Measurements from ENCODE around the gene EDEM2. TPM values are rescaled to one million over a fixed set of nuclear protein-coding genes. Genes with fewer than 3 reads are reported as not detected.

EDEM2 gene
- total and polyA plus RNA-seq, 2 of the 4 experiments (the other 2 are of a cell fraction) = 19.0 to 27.4 TPM

GRCh38 chr20:35084998-35085397 is 62.1 kb downstream of the EDEM2 start:
- H3K27ac ChIP-seq (ENCODE audit: insufficient read depth, low read length) = no peak overlapping the region
- peaks cover 90% of the 10 kb centered on the region for H4K20me1 ChIP-seq (ENCODE audit: insufficient read depth, low read length)
- no peak overlapping the region for H3K56ac ChIP-seq (ENCODE audit: extremely low read depth, insufficient read depth, low read length)
- H3K9ac ChIP-seq (ENCODE audit: low read depth, low read length) = no peak overlapping the region
- no peak overlapping the region for H3K18ac ChIP-seq (ENCODE audit: low read depth, low read length)
- H3K4me2 ChIP-seq (ENCODE audit: low read depth, low read length) = no peak overlapping the region
- no peak overlapping the region for H3K4me3 ChIP-seq (ENCODE audit: insufficient read depth, low read depth, low read length)
- ATAC-seq (ENCODE audit: low read depth) (no peak), DNase-seq (no peak)
- H4K8ac ChIP-seq (ENCODE audit: low read depth in 2 of 2, low read length in 2 of 2) = no peak overlapping the region
- peaks cover 5% of the 10 kb centered on the region; the same call in 1 of the 2 replicates for H3K4me1 ChIP-seq (ENCODE audit: control insufficient read depth, insufficient read depth, low read length)
- POLR2A ChIA-PET (ENCODE audit: unreplicated experiment) = no interaction called here
- no peak overlapping the region for H4K91ac ChIP-seq (ENCODE audit: insufficient read depth, low read depth, low read length)
- H3K4ac ChIP-seq (ENCODE audit: low read depth, low read length) = no peak overlapping the region
- no peaks in the 10 kb centered on the region for H3K27me3 ChIP-seq (ENCODE audit: control insufficient read depth, insufficient read depth, low read length)
- H3K14ac ChIP-seq (replicated peaks; ENCODE audit: low read depth, low read length) = no peak overlapping the region
- peaks cover 0 to 69% of the 10 kb centered on the region in 2 experiments; a peak in 3 of 4 replicates for H3K79me1 ChIP-seq (ENCODE audit: low read depth in 1 of 2, low read length in 2 of 2)
- no peak for TF ChIP-seq CEBPB (IDR thresholded peaks at IDR 0.05; ENCODE audit: low read depth, low read length)
- no peak for TF ChIP-seq RFX5 (IDR thresholded peaks at IDR 0.05; ENCODE audit: low read depth, low read length)
- no peak for TF ChIP-seq CTCF (conservative IDR thresholded peaks at IDR 0.05; ENCODE audit: low read depth, low read length)
- TF ChIP-seq MXI1 (IDR thresholded peaks at IDR 0.05; ENCODE audit: borderline replicate concordance, low read depth, low read length) = no peak
- TF ChIP-seq MAFK (IDR thresholded peaks at IDR 0.05; ENCODE audit: low read depth, low read length) = no peak
- no peak for TF ChIP-seq MAZ (IDR thresholded peaks at IDR 0.05; ENCODE audit: borderline replicate concordance, low read depth, low read length)
- no peak for TF ChIP-seq RAD21 (IDR thresholded peaks at IDR 0.05; ENCODE audit: low read length)
- no peak for TF ChIP-seq ELK1 (IDR thresholded peaks at IDR 0.05; ENCODE audit: borderline replicate concordance, low read depth, low read length)
- TF ChIP-seq BHLHE40 (IDR thresholded peaks at IDR 0.05; ENCODE audit: low read depth, low read length) = no peak
- TF ChIP-seq SMC3 (IDR thresholded peaks at IDR 0.05; ENCODE audit: low read depth, low read length) = no peak
- no peak for TF ChIP-seq NFE2L2 (IDR thresholded peaks at IDR 0.05; ENCODE audit: low read depth, low read length)
- CTCF ChIA-PET = interaction anchor here (0.7 kb wide), 1 partner anchor 210 kb away, joined by 3 read pairs; no protein-coding TSS in a partner anchor
- no peak overlapping the region for H2AK9ac ChIP-seq (replicated peaks; ENCODE audit: low read depth, low read length, poor library complexity)
- no peak overlapping the region for H4K5ac ChIP-seq (ENCODE audit: low read depth, low read length)
- no peak overlapping the region for H2AK5ac ChIP-seq (ENCODE audit: low read depth, low read length)
- WGBS, 2 experiments (ENCODE audit: extremely low coverage in 2 of 2, insufficient read length in 1 of 2) = no CpG with 5 or more reads among the region's 3 CpGs
- H3K9me1 ChIP-seq (ENCODE audit: insufficient read depth, low read length) = peaks cover 9% of the 10 kb centered on the region
- dilution Hi-C loops (cut with HindIII; ENCODE audit: low sequenced_read_pairs, unreplicated experiment) = no loop called here
- H2BK5ac ChIP-seq (ENCODE audit: low read depth, low read length, poor library complexity, severe bottlenecking) = no peak overlapping the region
- intact Hi-C loops (cut with micrococcal nuclease) = loop anchor here (5.0 kb wide), 1 partner anchor 43 kb away; no protein-coding TSS in a partner anchor
- BruUV-seq (replicated peaks) = no TSS peak
- in situ Hi-C loops (cut with MboI; ENCODE audit: low sequenced_read_pairs) = no loop called here
- peaks cover 8% of the 10 kb centered on the region for H3K36me3 ChIP-seq (ENCODE audit: control insufficient read depth, insufficient read depth, low read length)
- H3K23ac ChIP-seq (ENCODE audit: low read depth, low read length) = no peak overlapping the region
- no peak overlapping the region for H2BK120ac ChIP-seq (ENCODE audit: low read depth, low read length)
- no peak overlapping the region for H2AFZ ChIP-seq (replicated peaks; ENCODE audit: low read length, poor library complexity)
- H2BK20ac ChIP-seq (ENCODE audit: low read depth, low read length) = no peak overlapping the region
- no peaks in the 10 kb centered on the region for H3K9me3 ChIP-seq (ENCODE audit: control insufficient read depth, insufficient read depth, low read length)
- H2BK15ac ChIP-seq (ENCODE audit: low read depth, low read length) = no peak overlapping the region

Data from IMR-90 (cell line).